GM19240 (cell line): ENCODE measurements around the gene KRT82.
A peak's percentile ranks its signal among the peaks of the same experiment; 100 is the strongest.

ENCODE experiments used
- DNase-seq: peaks from one replicate; pipeline ENCODE4 v3.0.0; 2011; ENCODE audit warnings: low spot score; ENCODE audit not compliant: insufficient read length

Gene KRT82

GRCh38 chr12:52387859-52388258 lies 18.3 kb downstream of the KRT82 start:
- no peak for DNase-seq

GRCh38 chr12:52385226-52385702 lies 20.9 kb downstream of the KRT82 start, which contains the start of gene KRT84:
Gene KRT84 (minus strand): TSS chr12:52385652. CDS start chr12:52385585, 67 bp downstream.
- DNase-seq: no peak

DNA sequence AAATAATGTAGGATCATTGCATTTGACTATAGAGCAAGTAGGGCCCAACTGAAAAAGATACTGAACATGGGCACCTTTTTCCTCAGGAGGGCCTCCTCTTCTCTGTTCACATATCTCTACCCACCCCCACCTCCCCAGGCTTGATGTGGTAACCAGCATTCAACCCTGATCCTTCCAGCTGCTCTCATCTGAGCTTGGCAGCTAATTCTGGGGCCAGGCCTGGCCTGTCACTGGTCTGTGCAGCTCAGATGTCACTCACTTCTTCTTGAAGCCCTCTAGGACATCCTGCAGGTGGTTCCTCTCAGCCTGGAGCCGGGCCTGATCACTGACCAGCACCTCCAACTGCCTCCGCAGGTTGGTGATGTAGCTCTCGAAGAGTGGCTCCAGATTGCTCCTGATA lies 22.8 kb downstream of the KRT82 start:
- no peak for DNase-seq

- DNase-seq: no peak
These were observed 23.3 kb downstream of the KRT82 start for GRCh38 chr12:52382854-52383253.

DNA sequence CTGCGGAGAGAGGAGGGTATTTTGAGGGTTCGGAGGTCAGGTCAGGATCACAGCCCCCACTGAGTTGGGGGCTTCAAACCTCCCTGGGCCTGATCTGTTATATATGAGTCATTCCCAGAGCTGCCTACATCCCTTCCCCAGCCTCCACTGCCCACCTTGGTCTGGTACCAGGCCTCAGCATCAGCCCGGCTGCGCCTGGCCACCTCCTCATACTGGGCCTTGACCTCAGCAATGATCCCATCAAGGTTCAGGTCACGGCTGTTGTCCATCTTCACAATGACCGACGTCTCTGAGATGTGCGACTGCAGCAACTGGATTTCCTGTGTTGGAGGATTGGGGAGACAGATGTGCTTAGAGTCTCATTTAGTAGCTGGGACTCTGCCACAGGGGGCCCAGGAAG lies 24.9 kb downstream of the KRT82 start:
- no peak for DNase-seq

DNA sequence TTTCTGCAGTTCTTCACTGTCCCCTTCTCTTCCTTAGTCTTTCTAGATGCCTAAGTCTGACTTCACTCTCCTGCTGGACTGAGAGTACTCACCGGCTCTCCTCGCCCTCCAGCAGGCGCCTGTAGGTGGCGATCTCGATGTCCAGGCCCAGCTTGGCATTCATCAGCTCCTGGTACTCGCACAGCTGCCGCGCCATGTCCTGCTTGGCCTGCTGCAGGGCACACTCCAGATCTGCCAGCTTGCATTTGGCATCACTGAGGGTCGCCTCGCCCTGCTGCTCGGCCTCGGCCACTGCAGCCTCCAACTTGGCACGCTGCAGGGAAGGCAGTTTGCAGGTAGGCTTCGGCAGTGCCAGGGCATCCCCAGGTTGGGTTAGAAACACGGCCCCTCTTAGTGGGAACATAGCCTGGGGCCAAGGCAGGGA lies 25.9 kb downstream of the KRT82 start:
- DNase-seq: no peak

- DNase-seq: no peak
These were observed 26.6 kb downstream of the KRT82 start for GRCh38 chr12:52379536-52379935.

GRCh38 chr12:52378091-52378490 lies 28.0 kb downstream of the KRT82 start:
- no peak for DNase-seq

DNA sequence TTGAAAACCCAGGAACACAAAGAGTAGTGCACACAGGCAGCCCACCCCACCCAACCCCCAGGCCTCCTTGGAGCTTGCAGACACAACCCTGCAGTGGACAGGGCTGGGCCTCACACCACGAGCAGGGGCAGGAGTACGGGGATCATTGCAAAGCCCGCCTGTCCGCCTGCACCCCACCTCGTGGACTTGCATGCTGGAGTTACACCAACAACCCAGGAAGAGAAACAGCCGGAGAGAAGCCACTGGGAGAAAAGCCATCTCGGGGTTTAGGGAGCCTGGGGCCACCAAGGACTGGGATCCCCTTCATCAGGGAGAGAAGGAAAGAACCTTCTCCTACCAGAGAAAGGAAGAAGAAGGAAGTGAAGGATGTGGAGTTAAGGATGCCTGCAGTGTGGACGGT lies 28.9 kb downstream of the KRT82 start:
- DNase-seq: no peak

- peak; percentile 78 for DNase-seq
These were observed 33.6 kb downstream of the KRT82 start for GRCh38 chr12:52372216-52373154.

DNA sequence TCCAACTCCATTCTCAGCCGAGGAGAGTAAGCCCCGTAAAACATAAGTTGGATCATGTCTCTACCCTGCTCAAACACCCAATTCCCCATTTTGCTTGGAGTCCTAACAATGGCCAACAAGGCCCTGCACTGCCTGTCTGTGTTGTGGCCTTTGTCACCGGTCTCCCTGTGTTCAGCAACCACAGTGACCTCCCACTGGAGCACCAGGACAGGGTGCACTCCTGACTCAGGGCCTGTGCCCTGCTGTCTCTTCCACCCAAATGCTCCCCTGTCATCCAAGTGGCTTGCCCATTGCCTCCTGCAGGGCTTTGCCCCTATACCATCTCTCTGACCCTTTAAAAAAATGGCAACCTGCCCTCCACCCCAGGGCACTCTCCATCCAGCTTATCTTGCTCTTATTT lies 34.4 kb downstream of the KRT82 start:
- DNase-seq: no peak

GRCh38 chr12:52370926-52371608 lies 35.1 kb downstream of the KRT82 start:
- no peak for DNase-seq

GRCh38 chr12:52369809-52370208 lies 36.3 kb downstream of the KRT82 start:
- no peak for DNase-seq

- no peak for DNase-seq
These were observed 36.9 kb downstream of the KRT82 start for GRCh38 chr12:52369211-52369610.

- no peak for DNase-seq
These were observed 37.6 kb downstream of the KRT82 start for GRCh38 chr12:52368508-52368907.

DNA sequence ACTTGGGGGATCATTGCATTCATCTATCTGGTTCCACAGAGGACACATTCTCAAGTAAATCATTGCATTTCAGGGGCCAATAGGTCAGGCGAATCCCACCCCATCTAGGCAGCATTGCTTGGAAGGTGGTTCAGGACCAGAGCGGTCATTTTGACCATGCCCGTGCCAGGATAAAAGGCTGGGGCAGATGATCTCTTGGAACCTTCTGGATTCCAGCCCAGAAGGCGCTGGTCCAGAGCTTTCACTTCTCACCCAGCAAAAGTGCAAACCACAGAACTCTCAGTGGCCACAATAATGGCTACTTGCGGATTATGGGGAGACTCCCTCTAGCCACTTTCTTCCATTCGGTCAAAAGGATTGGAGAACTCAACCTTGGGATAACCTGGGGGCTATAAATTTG lies 38.3 kb downstream of the KRT82 start:
- DNase-seq: no peak

- no peak for DNase-seq
These were observed 39.2 kb downstream of the KRT82 start, which contains the start of gene KRT85 for GRCh38 chr12:52366738-52367485. Gene KRT85 (minus strand): TSS chr12:52367481. CDS start chr12:52367405, 76 bp downstream.

- no peak for DNase-seq
These were observed 41.1 kb downstream of the KRT82 start for GRCh38 chr12:52364901-52365489.

GRCh38 chr12:52364061-52364460 lies 42.1 kb downstream of the KRT82 start:
- DNase-seq: no peak

DNA sequence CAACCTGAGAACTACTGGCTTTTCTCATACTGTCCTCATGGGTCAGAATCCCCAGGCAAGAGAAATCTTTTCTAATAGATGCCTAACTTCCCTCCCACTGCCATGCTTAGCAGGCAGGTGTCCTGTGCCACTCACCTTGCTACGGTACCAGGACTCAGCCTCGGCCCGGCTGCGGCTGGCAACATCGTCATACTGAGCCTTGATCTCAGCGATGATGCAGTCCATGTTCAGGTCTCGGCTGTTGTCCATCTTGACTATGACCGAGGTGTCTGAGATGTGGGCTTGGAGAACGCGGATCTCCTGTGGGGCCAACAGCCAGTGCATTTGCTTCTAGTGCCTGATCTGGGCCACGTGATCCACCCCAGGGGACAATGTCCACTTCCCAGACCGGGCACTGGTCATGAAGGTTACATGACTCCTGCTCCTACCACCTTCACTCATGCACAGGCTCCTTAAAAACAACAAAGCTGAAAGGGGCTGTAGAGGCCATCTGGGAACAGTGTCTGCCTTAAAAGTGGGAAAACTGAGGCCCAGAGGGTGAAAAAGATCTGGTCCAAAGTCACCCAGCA lies 42.9 kb downstream of the KRT82 start:
- DNase-seq: no peak
